Activated CD4-positive, CD25-positive, alpha-beta regulatory T cell treated with anti-CD3 and anti-CD28 coated beads, Interleukin-2, amount 50 U/mL, for 16 hours (primary cell): ENCODE measurements around the gene S100A5.
"Not testable (repeated sequence)": the region's sequence is repeated elsewhere in the genome, so short reads cannot be mapped to it uniquely, and the experiment has no call there.

Experiments
- DNase-seq: peaks from one replicate; pipeline ENCODE4 v3.0.0-alpha.2; 2020; ENCODE audit warnings: low read depth, low spot score

S100A5 gene

DNA sequence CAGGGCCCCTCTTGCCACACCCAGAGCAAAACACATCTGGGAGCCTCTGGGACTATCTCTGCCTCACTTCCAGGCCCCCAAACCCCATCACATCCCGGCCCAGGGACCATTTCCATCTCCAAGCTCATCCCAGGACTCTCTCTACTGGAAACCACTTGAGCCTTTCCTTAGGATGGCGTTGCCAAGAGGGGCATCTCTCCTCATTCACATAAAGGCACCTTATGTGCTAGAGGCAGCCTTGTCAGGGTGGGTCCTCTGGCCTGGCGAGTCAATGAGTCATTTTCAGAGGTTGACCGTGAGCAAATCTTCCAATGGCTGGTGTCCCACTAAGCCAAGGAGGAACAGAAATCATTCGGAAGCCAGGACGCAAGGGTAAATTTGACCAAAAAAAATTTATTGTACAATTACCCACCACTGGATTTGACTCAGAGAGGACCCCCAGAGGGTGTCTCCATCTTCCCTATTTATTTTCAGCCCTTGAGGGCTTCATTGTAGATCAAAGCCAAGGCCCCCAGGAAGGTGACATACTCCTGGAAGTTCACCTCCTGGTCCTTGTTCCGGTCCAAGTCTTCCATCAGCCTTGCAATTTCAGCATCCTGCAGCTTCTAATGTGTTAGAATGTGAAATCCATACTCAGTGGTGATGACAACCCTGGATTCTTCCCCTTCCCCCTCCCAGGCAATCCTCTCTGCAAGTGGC lies 6.4 kb downstream of the S100A5 start:
- no peak for DNase-seq

DNA sequence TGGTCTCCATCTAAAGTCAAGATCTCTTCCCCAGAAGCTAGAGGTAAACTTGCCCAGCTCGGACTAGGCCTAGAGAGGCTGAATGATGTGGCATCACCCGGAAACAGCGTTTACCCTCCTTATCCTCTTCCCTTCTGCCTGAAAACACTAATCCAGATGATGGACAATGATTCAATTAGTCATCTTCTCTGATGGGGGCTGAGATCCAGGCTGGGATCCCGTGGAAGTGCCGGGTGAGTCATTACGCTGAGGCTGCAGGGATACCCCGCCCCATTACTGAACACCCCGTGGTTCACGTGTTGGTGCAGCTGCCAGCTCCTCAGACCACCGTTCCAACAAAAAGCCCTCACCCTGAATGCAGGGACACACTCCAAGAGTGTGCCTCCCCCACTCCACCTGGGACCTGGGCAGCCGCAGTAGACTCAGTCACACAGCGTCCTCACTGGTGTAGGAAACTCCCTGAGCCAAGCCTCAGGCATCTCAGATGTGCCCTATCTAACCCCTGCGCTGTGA lies 7.0 kb downstream of the S100A5 start:
- DNase-seq = no peak

DNA sequence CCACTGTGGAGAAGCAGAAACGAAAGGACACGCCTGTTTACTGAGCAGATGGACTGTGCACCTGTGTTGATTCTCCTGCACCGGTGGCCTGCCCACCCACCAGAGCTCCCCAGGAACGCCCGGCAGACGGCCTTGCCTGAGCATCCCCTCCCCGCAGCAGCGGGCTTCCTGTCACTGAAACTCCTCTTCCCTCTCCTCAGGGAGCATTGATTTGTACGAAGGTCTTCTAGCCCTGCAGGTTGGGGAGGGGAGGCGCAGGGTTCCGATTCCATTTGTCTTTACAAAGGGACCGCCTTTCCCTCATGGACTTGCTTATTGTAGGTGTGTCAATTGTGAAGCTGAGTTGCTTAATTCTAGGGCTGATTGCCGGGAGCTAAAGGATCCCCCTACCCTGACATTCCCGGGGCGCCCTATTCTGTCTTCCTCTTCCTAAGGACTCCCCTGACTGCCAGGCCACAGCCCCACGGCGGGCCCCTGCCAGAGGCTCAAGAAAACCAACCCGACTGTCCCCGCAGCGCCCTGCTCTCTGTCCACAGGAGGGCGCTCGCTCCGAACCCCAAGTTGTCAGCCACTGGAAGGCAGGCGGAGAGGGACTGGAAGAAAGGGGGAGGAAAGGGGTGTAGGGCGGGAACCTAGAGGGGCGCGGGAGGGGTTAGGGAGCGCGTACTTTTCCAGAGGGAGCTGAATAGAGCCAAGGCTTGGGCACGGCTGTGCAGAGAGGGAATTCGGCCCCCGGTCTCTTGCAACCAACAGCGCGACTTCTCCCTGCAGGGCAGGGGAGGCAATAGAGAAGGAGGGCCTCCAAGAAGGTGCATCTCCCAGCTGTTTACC lies 7.8 kb downstream of the S100A5 start:
- DNase-seq = peak; percentile 60

DNA sequence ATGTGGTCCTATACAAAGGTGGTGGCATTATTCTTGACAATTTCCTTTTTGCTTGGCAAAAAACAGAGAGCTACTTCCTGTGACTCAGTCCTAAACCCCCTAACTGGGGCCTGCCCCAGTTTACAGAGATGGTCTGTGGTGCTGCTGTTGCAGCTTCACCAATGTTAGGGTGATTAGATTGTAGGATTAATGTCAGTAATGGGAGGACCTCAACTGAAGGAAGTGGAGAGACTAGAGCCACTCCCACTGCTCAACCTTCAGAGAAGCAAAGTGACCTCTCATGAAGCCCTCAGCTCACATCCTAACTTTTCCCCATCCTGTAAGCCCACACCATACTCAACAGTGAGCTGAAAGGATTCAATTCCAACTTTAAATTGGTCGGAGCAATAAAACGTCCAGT lies 8.6 kb downstream of the S100A5 start:
- no peak for DNase-seq

DNA sequence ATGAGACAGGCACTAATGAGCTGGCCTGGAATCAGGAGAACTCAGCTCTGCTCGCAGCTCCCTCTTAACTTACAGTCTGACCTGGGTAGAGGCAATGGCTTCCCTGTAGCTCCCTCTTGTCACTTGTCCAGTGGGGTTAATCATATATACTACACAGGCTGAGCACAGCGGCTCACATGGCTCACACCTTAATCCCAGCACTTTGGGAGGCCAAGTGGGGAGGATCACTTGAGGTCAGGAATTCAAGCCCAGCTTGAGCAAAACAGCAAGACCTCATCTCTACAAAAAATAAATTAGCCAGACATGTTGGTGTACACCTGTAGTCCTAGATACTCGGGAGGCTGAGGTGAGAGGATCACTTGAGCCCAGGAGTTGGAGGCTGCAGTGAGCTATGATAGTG lies 9.1 kb downstream of the S100A5 start:
- no peak for DNase-seq

DNA sequence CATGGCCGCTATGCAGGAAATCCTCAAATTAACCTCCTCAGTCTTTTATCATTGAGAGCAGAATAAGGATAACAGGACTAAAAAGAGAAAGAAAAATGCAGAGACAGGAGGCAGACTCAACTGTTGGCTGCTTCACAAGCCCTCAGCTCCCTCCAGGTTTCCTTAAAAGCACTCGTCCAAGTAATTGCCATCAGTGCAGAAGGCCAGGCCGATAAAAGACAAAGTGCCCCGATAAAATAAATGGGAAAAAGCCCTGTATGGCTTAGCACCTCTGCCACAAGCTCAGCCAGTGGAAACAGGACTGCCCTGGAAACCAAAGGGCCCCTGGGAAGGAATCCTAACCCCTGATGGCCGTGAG lies 13.1 kb downstream of the S100A5 start:
- no peak for DNase-seq

DNA sequence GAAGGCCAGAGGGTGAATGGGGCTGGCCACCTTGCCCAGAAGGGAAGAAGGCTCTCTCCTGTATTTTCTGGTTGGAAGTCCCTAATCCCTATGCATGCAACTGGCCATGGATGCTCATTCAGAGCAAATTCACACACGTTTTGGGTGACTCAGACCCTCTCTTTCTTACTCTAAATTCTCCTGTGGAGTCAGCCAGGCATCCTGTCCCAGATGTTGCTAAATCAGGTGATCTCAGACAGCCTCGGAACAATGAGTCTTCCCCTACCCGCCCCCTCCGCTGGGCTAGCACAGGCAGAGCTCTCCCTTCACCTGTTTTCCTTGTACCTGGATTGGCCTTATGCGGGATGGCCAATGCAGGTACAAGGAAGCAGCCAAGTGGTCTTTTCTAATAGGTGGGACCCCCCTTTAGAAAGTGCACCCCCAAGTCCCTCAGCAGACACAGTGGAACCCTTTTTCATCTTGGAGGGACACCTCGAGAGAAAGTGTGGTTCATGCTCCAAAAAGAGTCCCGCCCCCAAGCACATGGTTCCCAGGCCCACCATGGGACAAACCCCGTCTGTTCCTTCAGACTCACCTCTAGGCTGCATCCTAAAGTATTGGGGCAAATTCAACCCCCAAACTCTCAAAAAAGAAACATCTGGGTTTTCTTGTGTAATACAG lies 13.6 kb downstream of the S100A5 start:
- no peak for DNase-seq

DNA sequence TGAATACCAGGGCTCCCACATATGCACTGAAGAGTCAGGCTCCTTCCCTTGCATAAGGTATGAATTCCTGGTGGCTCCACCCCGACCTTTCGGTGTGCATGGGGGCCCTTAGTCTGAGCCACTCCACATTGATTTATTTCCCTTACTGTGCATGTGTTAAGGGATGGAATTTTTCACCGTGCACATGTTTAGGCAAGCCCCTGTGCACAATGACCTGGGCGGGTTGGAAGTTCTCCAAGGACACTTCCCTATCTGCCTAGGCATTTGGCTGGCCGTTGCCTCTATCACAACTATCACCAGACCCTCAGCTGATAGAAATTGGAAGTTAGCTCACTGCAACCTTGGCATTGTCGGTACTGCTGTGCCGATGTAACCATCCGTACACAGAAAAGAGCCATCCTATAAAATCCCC lies 14.6 kb downstream of the S100A5 start:
- DNase-seq = no peak

DNA sequence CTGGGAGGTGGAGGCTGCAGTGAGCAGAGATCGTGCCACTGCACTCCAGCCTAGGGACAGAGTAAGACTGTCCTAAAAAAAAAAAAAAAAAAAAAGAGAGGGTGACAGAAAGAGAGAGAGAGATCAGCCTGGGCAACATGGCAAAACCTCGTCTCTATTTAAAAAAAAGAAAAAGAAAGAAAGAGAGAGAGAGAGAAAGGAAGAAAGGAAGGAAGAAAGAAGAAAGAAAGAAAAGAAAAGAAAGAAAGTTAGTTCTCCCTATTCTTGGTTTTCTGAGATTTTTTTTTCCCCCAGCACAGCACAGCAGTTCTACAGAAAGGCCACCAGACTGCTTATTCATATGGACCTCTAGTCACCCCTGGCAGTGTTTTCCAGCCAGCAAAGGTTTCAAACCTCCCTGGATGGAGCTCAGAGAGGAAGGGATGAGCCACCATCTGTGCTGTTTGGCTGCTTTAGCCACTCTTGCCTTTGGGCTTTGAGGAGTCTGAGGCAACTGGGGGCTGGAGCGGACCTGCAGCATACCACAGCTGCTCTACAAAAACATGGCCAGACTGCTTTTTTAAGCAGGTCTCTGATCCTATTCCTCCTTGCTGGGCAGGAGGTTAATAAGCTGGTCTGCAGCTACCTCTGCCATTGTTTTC lies 15.5 kb downstream of the S100A5 start:
- no peak for DNase-seq

DNA sequence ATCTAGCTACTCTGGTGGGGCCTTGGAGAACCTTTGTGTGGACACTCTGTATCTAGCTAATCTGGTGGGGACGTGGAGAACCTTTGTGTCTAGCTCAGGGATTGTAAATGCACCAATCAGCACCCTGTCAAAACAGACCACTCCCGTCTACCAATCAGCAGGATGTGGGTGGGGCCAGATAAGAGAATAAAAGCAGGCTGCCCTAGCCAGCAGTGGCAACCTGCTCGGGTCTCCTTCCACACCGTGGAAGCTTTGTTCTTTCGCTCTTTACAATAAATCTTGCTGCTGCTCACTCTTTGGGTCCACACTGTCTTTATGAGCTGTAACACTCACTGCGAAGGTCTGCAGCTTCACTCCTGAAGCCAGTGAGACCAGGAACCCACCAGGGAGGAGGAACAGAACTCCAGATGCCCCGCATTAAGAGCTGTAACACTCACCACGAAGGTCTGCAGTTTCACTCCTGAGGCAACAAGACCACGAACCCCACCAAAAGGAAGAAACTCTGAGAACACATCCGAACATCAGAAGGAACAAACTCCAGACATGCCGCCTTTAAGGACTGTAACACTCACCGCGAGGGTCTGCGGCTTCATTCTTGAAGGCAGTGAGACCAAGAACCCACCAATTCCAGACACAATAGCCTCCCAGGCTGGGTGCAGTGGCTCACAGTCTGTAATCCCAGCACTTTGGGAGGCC lies 18.2 kb downstream of the S100A5 start:
- DNase-seq = not testable (repeated sequence)

DNA sequence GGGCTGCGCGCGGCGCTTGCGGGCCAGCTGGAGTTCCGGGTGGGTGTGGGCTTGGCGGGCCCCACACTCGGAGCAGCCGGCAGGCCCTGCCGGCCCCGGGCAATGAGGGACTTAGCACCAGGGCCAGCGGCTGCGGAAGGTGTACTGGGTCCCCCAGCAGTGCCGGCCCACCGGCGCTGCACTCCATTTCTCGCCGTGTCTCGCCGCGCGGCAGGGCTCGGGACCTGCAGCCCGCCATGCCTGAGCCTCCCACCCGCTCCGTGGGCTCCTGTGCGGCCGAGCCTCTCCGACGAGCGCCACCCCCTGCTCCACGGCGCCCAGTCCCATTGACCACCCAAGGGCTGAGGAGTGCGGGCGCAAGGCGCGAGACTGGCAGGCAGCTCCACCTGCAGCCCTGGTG lies 18.9 kb downstream of the S100A5 start:
- DNase-seq = not testable (repeated sequence)

DNA sequence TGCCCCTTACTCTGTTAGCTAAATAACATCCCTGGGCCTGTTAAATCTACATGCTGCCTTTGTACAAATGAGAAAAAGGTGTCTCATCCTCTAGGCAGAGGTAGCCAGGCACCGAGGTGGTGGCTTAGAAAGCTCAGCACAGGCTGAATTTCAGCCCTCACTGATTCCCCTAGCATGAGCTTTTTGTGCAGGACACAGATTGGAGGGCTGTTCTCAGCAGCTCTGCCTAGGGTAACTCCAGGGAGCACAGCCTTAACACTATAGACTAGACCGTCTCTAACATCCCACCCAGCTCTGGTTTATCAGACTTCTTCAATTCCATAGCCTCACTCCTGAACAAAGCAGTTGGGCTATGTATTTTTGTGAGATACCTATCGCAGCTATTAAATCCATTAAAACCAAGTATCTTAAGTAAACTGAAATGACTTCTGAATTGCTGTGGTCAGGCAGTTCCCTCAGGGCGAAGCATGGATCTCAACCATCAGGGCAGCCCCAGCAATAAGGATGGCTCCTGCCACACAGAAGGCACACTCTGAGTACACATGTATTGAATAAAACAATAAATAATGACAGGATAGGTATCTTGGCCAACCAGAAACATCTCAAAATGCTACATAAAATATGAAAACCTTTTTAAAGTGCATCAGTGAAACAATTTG lies 19.8 kb downstream of the S100A5 start:
- DNase-seq = no peak

DNA sequence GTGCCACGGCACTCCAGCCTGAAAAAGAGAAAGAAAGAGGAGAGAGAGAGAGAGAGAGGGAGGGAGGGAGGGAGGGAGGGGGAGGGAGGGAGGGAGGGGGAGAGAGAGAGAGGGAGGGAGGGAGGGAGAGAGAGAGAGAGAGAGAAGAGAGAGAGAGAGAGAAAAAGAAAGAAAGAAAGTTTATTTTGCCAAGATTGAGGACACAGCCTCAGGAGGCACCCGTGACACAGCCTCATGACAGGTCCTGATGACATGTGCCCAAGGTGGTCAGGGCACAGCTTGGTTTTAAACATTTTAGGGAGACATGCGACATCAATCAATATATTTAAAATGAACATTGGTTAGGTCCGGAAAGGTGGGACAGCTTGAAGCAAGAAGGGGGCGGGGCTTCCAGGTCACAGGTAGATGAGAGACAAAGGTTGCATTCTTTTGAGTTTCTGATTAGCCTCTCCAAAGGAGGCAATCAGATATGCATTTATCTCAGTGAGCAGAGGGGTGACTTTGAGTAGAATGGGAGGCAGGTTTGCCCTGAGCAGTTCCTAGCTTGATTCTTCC lies 20.5 kb downstream of the S100A5 start:
- not testable (repeated sequence) for DNase-seq

DNA sequence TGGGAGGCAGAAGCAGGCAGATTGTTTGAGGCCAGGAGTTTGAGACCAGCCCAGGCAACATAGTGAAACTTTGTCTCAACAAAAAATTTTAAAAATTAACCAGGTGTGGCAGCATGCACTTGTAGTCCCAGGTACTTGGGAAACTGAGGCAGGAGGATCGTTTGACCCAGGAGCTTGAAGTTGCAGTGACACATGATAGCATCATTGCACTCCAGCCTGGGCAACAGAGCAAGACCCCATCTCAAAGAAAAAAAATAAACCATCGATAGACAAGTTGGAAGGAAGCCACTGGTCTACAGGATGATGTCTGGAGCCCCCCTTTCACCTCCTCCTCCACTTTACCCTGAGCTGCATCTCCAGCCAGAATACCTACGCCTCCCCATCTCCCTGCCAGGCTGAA lies 21.5 kb downstream of the S100A5 start:
- DNase-seq = no peak

DNA sequence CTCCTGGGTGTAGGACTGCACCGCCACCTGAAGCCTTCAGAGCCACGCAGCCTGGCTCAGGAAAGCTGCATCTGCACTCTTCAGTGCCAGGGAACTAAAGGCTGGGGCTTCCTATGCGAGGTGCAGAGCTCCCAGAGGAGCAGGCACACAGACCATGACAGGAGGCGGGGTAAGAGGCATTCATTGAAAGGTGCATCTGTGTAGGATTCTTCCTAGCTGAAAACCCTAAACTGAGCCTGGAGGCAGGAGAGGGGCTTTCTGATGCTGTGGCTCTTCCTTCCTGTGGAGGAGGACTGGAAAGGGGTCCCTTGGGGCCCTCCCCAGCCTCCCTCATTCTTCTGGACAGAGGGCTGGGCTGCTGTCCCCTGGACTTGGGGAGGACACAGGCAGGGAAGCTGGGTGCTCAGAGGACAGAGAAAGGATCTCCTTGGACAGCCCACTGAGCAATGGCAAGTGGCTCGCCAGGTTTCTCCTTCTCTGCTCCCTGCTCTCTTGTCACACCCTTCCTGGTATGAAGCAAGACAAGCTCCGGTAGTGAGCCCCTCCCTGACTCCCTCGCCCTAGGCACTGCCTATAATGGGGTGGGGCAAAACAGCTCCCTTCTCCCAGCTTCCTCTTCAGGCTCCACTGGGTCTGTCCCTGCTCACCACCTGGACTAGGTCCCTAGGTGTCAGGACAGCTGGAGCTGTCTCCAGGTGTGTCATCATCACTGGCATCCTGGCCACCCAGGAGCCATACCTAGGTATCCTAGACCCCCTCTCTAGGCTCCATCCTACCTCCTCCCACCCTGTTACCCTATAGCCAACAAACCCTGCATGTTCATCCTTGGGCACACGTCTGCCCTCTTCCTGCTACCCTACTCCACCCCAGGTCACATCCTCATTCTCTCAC lies 25.0 kb downstream of the S100A5 start:
- DNase-seq = no peak

DNA sequence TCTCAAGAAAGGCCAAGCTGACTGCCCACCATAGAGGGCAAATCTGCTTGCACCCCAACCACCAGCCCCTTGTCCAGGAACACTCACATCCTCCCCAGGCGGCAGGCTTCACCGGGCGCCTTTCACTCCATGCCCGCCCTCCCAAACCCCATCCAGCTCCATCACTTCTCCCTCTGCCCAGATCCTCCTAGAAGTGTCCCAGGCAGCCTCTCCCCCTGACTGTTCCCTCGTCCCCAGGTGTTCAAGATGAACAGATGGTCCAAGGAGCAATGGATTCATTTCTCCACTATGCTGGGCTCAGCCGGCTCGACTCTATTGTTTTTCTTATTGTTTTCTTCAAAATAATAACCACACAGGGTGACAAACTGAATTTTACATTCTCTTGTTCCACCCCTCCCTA lies 27.1 kb downstream of the S100A5 start:
- no peak for DNase-seq

DNA sequence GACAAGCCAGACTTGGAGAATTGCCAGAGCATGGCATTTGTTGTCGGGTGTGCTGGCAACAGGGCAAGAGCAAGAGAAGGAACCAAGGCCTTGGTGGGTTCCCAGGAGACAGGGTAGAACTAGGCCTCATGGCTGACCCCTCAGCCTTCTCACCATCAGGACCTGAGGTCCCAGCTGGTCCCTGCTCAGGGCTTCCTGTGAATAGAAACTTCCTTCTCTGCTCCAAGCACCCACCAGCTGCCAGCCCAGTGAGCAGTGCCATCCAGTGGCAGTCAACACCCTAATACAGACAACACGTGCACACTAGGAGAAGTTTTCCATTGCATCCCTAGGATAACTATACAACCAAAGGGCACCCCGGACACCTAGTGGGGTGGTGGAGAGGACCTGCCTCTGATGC lies 27.7 kb downstream of the S100A5 start:
- no peak for DNase-seq

DNA sequence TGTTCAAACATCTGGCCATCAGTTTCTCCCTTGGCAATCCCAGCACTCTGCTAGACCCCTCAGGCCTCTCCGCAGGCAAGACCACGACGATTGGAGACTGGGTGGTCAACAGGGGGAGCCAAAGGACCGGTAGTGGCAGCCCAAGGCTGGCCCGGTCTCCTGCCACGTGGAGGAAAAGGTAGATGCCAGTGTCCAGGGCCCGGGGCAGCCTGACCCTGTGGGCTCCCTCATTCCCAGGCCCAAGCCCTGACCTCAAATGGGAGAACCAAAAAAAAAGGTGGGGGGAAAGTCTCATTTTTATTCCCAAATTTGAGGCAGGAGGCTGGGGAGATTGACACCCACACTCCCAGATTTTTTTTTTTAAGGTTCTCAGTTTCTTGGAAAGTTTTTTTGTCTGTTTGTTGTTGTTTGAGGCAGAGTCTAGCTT lies 29.7 kb downstream of the S100A5 start:
- peak; percentile 59 for DNase-seq

DNA sequence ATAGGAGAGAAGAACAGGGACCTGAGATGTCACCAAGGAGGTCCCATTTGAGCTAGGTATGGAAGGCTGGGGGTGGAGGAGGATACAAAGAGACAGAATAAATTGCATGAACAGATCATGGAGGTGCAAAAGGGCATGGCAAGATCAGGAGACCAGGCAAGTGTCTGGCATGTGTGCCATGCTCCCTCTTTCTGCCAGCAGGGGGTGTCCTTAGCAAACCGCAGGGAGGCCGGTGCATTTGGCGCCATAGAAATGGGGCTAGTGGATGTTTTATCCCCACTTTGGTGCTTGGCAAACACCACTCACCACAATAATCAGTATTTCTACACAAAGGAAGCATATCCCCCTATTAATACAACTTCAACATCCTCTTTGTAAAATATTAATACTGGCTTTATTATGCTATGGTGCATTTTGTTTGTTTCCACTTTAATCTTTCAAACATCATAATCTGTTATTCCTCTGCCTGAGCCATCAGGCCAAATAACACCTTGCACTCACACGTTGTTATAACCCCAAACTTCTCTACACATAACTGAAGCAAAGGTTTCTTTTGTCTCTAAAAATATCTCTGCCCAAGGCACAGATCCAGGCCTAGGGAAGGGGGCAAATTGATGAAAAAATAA lies 30.9 kb downstream of the S100A5 start:
- peak; percentile 26 for DNase-seq
